NCI-H460 (cell line): ENCODE results near the gene UNC45B. TPM values are rescaled to one million over a fixed set of nuclear protein-coding genes. Genes with fewer than 3 reads are reported as not detected.
"Not testable (repeated sequence)": the region's sequence is repeated elsewhere in the genome, so short reads cannot be mapped to it uniquely, and the experiment has no call there.

Source experiments
- DNase-seq: peaks from one replicate; pipeline ENCODE4 v3.0.0-alpha.2; 2016; ENCODE audit warnings: low read depth; ENCODE audit errors: extremely low read depth
- total RNA-seq: library from RNA; depleted of rRNA; stranded (reverse); fragments of >200 nt; shearing (Covaris generic); gene quantifications from 2 replicates; pipeline ENCODE4 v1.2.3, GENCODE V29; 2014

UNC45B gene
- total RNA-seq, 1 experiment from 2014 or later = 0.02 TPM

DNA sequence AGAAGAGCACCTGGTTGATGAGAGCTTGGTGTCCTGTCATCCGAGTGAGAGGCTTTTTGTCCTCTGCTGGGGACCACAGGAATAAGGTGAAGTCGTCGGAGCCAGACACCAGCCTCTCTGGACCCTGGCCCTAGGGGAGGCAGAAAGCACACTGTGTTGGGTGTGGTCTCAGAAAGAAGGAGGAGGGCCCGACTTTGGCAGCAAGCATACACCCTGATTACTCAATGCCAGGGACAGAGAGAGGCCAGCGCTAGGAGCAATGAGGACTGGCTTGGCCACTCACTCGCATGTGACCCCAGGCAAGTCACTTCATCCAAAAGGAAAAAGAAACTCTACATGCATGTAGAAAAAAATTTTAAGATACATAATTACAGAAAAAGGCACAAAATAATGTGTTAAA is 12.3 kb upstream of the UNC45B start:
- no peak for DNase-seq

DNA sequence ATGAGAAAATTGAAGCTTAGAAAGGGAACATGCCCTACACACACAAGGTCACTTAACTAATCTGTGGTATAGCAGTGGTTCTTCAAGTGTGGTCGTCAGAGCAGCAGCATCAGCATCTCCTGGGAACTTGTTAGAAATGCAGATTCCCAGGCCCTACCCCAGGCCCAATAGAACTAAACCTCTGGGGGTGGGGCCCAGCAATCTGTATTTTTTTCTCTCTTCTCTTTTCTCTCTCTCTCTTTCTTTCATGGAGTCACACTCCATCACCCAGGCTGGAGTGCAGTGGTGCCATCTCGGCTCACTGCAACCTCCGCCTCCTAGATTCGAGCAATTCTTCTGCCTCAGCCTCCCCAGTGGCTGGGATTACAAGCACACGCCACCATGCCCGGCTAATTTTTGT is 9.4 kb upstream of the UNC45B start:
- DNase-seq = no peak

DNA sequence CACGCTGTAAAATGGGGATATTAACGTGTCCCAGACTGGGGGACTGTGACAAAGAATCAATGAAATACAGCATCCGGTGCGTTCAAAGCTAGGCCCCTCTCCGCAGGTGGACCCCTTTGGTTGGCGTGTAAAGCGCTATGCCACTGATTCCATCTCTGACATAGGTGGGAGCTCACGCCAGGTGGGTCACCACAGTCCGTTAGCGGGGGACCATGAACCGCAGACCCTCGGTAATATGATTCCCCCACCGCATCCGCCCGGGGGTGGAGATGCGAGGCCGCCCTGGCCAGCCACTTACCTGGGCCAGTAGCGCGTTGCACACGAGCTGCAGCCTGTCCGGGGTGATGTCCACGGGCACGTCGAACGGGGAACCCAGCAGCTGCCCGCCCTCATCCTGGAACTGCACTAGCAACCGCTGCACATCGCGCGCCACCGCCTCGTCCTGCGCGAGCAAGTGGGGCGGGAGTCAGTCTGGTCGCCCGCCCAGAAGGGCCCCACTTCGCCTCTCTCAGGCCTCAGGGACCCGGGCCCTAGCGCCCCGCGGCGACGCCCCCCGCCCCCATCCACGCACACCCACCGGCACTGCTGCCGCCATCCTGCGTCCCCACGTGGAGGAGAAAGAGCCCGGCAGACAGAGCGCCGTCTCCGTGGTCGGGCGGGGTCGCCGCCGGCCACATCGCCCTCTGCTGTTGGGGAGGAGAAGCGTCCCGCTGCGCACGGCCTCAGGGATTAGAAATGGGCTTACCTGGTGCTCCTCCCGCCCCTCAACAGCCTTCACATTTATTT is 5.7 kb upstream of the UNC45B start, which contains the start of gene NLE1:
NLE1 (minus strand) TSS at position 623 of the 786 bp plus-strand sequence; CDS start at position 595, 28 bp downstream.
- DNase-seq = peak; percentile 75

DNA sequence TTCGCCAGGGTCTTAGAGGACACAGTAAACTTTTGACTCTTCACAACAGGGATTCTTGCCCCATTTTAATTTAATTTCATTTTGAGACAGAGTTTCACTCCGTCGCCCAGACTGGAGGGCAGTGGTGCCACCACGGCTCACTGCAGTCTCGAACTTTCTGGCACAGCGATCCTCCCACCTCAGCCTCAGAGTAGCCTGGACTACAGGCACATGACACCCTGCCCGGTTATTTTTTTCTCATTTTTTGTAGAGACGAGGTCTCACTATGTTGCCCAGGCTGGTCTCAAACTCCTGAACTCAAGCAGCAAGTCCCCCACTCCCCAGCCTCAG is 5.2 kb upstream of the UNC45B start:
- DNase-seq = no peak

DNA sequence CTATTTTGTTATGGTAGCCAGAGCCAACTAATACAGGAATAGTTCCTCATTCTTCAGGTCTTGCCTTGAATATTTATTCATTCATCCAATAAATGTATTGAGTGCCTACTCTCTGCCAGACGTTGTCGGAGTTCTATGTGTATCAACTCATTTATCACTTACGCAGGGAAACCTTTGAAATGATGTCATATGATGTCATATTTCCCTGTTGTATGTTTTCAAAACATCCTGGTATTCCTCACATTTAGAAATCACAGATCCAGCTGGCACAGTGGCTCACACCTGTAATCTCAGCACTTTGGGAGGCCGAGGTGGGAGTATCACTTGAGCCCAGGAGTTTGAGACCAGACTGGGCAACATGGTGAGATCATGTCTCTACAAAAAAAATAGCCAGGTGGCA is 2.8 kb upstream of the UNC45B start:
- no peak for DNase-seq

DNA sequence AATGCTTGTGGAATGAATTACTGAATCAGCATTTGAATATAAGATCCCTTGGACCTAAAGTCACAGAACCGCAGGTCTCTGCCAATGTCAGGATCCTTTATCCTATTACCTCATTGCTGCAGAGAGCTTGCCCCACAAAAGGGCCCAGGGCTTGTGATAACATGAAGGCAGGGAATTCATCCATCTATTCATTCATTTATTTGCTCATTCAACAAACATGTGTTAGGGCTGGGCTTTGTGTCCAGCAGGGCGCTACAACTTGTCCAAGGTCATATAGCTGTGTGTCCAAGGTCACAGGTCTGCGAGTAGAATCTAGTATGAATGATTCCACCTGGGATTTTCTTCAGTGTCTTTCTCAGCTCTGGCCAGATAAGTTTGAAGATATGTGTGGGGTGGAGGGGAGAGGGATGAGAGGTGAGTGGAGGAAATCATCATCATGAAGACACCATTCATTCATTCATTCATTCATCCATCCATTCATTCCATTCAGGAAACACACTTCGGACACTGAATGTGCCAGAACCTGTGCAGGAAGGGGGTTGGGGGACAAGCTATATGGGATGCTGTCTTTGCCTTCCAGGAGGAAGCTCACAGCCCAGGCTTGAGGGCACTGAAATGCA is 1.3 kb upstream of the UNC45B start:
- DNase-seq = no peak

DNA sequence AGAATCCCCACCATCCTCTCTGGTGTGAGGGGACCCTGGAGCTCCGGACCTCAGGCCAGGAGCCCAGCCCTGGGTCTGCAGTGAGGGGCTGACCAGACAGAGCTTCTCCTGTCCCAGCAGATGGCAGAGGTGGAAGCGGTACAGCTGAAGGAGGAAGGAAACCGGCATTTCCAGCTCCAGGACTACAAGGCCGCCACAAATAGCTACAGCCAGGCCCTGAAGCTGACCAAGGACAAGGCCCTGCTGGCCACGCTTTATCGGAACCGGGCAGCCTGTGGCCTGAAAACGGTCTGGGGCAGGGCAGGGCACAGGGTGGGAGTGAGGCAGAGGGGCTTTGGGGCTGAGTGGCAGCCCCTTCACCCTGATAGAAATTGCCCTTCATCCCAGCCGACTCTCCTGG is 527 bp downstream of the UNC45B start:
- DNase-seq = no peak

DNA sequence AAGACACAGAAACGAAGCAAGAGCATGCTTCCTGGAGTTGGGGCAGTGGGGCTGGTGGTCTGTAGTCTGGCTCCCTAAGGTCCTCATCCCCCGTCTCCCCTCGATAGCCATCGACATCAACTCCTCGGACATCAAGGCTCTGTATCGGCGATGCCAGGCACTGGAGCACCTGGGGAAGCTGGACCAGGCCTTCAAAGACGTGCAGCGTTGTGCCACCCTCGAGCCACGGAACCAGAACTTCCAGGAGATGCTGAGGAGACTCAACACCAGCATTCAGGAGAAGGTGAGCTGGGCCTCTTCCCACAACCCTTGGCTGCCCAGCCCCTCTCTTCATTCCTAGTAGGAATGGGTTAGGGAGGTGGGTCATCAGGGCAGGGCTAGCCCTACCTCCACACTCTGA is 2.3 kb downstream of the UNC45B start:
- DNase-seq = no peak

DNA sequence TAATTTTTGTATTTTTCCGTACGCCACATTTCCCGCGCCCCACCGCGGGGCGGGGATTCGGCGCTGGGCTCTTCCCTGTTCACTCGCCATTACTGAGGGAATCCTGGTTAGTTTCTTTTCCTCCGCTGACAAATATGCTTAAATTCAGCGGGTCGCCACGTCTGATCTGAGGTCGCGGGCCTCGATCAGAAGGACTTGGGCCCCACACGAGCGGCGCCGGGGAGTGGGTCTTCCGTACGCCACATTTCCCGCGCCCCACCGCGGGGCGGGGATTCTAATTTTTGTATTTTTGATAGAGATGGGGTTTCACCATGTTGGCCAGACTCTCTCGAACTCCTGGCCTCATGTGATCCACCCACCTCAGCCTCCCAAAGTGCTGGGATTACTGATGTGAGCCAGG is 3.5 kb downstream of the UNC45B start:
- not testable (repeated sequence) for DNase-seq

DNA sequence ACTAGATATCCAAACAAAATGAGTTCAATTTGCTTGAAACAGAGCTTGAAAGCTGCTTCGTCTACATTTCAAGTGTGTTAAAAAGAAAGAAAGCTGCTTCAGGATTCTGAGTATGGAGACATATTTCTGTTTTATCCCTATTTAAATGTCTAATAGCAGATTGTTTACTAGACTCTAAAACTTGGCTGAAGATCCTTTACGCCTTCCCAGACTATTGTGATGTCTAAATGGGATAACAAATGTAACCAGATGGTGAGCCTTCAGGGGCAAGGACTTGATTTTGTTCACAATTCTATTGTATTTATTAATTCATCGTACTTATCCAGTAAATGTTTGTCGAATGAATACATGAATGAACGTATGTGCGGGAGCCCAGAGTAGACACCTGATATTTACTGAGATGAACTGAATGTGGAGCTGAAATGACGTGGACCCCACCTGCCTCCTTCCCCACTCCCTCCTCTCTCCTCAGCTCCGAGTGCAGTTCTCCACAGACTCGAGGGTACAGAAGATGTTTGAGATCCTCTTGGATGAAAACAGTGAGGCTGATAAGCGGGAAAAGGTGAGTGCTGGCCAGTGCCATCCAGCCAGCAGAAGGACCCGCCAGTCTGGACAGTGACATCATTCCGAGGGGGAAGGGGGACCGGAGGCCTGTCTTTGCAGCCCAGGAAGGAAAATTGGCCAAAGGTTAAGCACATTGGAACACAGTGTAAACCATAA is 5.0 kb downstream of the UNC45B start:
- no peak for DNase-seq

DNA sequence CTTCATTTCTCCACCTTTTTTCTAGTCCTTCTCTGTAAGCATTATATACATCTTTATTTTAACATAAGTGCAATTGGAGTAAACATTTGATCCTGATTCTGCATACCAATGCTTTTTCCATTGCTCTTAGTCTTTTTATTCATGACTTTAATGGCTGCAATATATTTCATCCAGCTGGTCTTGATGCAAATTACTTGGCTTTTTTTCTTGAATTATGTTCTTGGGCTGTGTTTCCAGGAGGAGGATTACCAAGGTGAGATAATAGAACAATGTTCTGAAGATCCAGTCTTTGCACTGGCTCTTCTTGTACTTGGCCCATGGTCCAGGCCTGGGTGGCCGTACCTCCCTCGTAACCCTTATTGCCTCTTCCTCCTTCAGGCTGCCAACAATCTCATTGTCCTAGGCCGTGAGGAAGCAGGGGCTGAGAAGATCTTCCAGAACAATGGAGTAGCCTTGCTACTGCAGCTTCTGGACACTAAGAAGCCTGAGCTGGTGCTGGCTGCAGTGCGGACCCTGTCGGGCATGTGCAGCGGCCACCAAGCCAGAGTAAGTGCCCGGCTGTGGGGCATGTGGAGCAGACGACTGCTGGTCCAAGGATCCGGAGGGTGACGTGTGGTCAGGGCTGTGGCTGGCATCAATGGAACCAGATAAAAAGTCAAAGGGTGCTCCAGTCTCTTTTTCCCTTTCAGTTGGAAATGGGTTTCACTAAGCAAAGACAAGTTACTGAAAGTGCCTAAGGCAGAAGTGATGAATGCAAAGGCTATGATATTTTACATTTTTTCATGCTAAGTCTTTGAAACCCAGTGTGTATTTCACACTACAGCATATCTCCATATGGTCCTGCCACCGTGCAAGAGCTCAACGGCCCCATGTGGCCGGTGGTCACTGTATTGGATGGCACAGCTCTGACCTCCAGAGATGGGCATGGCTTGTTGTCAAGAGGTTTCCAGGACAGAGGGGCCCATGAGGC is 6.9 kb downstream of the UNC45B start:
- DNase-seq = no peak

DNA sequence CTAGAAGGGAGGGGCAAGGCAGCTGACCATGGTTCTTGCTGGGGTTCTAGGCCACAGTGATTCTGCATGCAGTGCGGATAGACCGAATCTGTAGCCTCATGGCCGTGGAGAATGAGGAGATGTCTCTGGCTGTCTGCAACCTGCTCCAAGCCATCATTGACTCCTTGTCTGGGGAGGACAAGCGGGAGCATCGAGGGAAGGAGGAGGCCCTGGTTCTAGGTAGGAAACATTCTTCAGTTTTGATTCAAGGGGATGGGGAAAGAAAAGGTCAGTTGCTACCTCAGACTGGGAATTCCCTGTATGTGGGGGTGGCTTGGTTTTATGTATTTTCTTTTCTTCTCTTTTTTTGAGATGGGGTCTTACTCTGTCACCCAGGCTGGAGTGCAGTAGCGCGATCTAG is 7.6 kb downstream of the UNC45B start:
- no peak for DNase-seq

DNA sequence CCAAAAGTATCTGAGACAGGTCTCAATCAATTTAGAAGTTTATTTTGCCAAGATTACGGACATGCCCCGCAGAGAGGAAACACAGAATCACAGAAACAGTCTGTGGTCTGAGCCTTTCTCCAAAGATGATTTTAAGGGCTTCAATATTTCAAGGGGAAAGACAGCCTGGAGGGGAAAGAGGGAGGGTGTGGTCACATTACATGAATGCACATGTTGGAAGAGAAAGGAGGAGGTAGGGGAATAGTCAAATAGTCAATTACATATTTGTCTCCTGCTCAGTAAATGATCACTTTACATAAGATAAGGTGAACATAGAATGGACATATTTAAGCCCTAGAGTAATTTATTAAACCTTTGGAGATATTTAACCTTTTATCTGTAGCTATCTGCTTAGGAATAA is 12.3 kb downstream of the UNC45B start:
- DNase-seq = no peak

DNA sequence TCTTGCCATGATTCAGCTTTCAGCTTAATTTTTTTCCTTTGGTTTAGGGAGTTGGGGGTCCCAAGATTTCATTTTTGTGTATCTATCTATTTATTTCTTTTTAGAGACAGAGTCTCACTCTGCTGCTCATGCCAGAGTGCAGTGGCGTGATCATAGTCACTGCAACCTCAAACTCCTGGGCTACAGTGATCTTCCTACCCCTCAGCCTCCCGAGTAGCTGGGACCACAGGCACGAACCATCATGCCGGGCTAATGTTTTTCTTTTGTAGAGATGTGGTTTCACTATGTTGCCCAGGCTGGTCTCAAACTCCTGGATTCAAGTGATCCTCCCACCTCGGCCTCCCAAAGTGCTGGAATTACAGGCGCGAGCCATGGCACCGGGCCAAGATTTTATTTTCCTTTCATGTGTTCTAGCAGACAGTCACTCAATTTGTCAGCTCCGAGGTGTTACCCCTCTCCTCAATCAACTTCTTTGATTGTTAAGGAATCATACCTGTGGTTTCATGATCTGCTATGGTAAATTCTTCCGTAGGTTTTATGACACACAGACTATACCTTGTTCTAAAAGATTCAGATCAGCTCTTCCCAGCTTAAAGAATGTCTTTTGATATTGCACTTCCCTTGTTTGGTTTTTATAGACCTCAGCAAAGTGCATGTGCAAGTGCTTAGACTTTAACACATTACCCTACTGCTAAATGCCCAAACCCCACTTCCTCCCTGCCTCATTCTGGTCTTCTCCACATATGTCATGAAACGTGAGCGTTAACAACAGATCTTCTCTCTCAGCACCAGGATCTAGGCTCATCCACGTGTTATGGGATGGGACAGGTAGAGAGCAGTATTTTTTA is 13.0 kb downstream of the UNC45B start:
- DNase-seq = no peak

DNA sequence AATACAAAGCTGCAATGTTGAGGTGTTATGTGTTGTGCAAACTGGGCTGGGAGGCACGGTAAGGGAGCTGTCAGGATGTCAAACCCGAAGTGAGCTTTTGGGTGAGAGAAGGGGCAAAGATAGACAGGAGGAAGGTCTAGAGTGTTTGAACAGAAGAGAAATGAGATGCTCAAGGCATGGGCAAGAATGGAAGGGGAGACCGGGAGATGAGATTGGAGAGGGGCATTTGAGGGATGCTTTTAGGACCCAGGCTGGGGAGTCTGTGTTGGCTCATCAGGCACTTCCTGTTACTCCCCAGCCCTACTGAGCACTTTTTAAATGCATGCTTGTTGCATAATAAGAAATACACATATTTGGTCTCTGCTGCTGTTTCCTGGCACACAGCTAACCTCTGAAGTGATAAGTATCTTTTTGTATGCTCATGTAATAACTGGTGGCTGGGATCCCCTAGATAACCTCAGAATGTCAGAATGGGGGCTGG is 13.7 kb downstream of the UNC45B start:
- no peak for DNase-seq

DNA sequence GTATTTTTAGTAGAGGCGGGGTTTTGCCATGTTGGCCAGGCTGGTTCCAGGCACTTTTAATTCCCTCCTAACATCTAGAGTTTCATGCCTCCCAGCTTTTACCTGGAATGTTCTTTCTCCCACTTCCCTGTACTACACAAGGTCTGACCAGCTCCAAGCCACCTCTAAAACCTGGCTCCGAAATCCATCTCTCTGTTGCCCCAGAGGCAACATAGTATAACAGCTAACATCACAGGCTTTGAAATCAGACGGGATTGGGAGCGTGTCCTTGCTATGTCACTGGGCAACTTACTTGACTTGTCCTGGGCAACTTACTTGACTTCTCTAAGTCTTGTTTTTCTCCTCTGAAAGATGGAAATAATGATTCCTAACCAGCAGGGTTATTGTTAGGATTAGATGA is 15.1 kb downstream of the UNC45B start:
- no peak for DNase-seq

DNA sequence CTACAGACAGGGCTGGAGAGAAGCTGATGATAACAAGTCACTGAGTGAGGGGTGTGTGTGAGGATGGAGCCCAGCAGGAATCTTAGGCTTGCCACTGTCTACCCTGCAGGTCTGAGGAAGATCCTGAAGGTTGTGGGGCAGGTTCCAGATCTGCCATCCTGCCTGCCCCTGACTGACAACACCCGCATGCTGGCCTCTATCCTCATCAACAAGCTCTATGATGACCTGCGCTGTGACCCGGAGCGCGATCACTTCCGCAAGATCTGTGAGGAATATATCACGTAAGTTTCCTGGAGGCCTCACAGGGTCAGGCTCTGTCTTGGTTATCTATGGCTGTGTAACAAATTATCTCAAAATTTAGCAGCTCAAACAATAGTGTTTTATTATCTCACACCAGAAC is 16.3 kb downstream of the UNC45B start:
- DNase-seq = no peak

DNA sequence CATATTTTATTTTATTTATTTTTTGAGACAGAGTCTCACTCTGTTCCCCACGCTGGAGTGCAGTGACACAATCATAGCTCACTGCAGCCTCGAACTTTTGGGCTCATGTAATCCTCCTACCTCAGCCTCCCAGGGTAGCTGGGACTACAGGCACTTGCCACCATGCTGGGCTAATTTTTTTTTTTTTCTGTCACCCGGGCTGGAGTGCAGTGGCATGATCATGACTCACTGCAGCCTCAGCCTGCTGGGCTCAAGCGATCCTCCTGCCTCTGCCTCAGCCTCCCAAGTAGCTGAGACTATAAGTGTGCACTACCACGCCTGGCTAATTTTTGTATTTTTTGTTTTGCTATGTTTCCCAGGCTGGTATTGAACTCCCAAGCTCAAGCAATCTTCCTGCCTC is 17.1 kb downstream of the UNC45B start:
- DNase-seq = no peak

DNA sequence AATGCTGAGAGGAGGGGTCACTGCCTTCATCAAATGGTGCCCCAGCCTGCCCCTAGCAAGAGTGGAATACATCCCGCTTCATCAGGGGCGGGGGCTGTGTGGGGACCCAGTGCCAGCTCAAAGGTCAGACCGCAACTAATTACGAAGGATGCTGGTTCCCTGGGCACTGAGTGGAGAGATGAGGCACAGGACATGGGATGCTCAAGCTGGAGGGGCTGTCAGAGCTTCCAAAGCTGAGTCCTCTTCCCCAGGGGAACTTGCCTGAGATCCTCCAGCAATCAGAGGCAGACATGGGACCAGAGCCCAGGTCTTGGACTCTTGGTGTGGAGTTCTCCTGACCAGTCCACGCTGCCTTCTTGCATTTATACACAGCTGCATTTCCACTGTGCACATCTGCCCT is 18.9 kb downstream of the UNC45B start:
- DNase-seq = no peak

DNA sequence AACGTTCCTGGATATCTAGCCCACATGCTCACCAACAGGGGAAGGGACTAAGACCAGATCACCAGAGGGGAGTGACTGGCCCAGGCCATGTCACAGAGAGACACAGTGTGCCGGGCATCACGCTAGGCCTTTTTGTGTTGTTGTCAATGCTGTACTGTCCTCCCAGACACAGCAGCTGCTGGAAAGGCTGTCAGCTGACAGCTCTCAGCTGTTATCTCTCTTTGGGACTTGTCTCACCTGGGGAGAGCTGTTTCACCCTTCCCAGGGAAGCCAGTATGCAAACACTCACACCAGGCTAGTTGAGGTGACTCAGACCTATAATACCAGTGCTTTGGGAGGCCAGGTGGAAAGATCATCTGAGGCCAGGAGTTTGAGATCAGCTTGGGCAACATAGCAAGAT is 19.4 kb downstream of the UNC45B start:
- no peak for DNase-seq
